ENCODE results near the gene GPR158.
"Not testable (repeated sequence)": the region's sequence is repeated elsewhere in the genome, so short reads cannot be mapped to it uniquely, and the experiment has no call there.

The GPR158 gene

DNA sequence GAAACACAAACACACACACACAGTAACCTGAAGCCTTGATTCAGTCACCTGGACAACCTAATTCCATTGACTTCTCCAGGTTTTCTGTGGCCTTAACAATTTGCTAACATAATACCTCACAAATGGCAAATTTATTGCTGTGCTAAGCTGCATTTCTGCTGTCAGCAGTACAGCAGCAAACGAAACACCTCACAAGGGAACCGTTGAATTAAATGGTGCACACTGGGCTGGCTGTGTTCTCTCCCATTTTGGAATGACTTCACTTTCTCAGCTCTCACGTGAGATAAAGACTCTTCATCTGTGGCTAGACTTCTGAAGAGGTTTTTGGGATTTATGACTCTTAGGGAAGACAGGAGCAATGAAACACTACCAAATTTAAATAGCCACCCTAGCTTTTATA, 152.5 kb downstream of the GPR158 start:
- H3K79me2 ChIP-seq (ENCODE audit: insufficient read depth, low read length): no peaks in the 10 kb centered on the region
- H3K9me2 ChIP-seq (replicated peaks; ENCODE audit: insufficient read depth, low read length): no peaks in the 10 kb centered on the region
- no peak overlapping the region for H2AFZ ChIP-seq (ENCODE audit: low read depth, low read length, severe bottlenecking)
- no peak for TF ChIP-seq EZH2phosphoT487 (conservative IDR thresholded peaks at IDR 0.05; ENCODE audit: low read length)
- TF ChIP-seq, protein P1, sequence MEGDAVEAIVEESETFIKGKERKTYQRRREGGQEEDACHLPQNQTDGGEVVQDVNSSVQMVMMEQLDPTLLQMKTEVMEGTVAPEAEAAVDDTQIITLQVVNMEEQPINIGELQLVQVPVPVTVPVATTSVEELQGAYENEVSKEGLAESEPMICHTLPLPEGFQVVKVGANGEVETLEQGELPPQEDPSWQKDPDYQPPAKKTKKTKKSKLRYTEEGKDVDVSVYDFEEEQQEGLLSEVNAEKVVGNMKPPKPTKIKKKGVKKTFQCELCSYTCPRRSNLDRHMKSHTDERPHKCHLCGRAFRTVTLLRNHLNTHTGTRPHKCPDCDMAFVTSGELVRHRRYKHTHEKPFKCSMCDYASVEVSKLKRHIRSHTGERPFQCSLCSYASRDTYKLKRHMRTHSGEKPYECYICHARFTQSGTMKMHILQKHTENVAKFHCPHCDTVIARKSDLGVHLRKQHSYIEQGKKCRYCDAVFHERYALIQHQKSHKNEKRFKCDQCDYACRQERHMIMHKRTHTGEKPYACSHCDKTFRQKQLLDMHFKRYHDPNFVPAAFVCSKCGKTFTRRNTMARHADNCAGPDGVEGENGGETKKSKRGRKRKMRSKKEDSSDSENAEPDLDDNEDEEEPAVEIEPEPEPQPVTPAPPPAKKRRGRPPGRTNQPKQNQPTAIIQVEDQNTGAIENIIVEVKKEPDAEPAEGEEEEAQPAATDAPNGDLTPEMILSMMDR (IDR thresholded peaks at IDR 0.05; ENCODE audit: insufficient read depth, low read length, poor library complexity, severe bottlenecking): no peak
- H3F3A ChIP-seq (ENCODE audit: insufficient read depth): no peaks in the 10 kb centered on the region
- no peak overlapping the region for H3K27ac ChIP-seq (ENCODE audit: low read depth, low read length)
- no peak overlapping the region for H3K4me2 ChIP-seq (ENCODE audit: low read depth, low read length, poor library complexity, severe bottlenecking)
- no peaks in the 10 kb centered on the region for H4K20me1 ChIP-seq (ENCODE audit: low read depth, low read length)
- no peak overlapping the region for H3K4me3 ChIP-seq (ENCODE audit: insufficient read depth, low read length, poor library complexity, severe bottlenecking)
- H3K36me3 ChIP-seq (ENCODE audit: low read length): no peaks in the 10 kb centered on the region
- no peaks in the 10 kb centered on the region for H3K27me3 ChIP-seq (ENCODE audit: low read length)
- no peaks in the 10 kb centered on the region for H3K9me3 ChIP-seq (ENCODE audit: insufficient read depth, low read length)
- H3K9ac ChIP-seq (ENCODE audit: low read length): no peak overlapping the region

DNA sequence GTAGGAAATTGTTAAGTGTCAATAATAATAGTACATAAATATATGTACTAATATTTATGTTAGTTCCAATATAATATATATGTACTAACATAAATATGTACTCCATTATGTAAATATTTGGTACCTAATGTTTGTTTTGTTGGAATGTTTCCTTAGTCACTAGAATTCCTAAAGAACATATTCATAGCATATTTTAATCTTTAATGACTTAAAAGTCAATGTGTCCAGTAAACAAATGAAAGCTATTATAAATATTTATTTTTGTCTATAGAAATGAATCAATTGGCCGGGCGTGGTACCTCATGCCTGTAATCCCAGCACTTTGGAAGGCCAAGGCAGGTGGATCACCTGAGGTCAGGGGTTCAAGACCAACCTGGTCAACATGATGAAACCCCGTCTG, 153.6 kb downstream of the GPR158 start:
- Histone ChIP-seq H3K79me2 (ENCODE audit: insufficient read depth, low read length) (no peaks in the 10 kb centered on the region), H3K9me3 (ENCODE audit: insufficient read depth, low read length) (no peaks in the 10 kb centered on the region)

DNA sequence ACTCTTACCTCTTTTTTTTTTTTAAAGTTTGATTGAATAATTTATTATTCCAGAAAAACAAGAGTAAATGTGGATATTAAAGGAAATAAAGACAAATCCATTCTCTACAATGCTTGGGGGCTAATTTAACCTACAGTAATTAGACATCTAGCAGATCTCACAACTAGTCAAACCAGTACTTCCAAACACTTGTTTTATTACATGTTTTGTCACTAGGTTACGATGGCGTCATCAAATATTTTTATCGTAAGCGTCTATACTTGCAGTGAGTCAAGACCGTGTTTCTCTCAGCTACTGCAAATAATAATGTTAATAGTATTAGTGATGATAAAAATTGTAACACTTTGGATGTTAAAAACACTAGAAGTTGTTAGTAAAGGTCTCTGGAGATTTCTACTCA, 154.8 kb downstream of the GPR158 start:
- not testable (repeated sequence) for H3K9me2 ChIP-seq (replicated peaks; ENCODE audit: insufficient read depth, low read length); H3K4me2 ChIP-seq (ENCODE audit: low read depth, low read length, poor library complexity, severe bottlenecking); H3K4me3 ChIP-seq (ENCODE audit: insufficient read depth, low read length, poor library complexity, severe bottlenecking); H3F3A ChIP-seq (ENCODE audit: insufficient read depth); H3K79me2 ChIP-seq (ENCODE audit: insufficient read depth, low read length); H3K27ac ChIP-seq (ENCODE audit: low read depth, low read length); H3K9ac ChIP-seq (ENCODE audit: low read length); H2AFZ ChIP-seq (ENCODE audit: low read depth, low read length, severe bottlenecking); H3K9me3 ChIP-seq (ENCODE audit: insufficient read depth, low read length); H3K27me3 ChIP-seq (ENCODE audit: low read length); H3K36me3 ChIP-seq (ENCODE audit: low read length); H4K20me1 ChIP-seq (ENCODE audit: low read depth, low read length)

More for the DNA sequence above, 153.6 kb downstream of the GPR158 start:
- Histone ChIP-seq H3K27me3 (ENCODE audit: low read length) (no peaks in the 10 kb centered on the region), H3K4me3 (ENCODE audit: insufficient read depth, low read length, poor library complexity, severe bottlenecking) (no peak overlapping the region), H3K9ac (ENCODE audit: low read length) (no peak overlapping the region), H3K27ac (ENCODE audit: low read depth, low read length) (no peak overlapping the region), H3K4me2 (ENCODE audit: low read depth, low read length, poor library complexity, severe bottlenecking) (no peak overlapping the region), H3K9me2 (replicated peaks; ENCODE audit: insufficient read depth, low read length) (no peaks in the 10 kb centered on the region), H2AFZ (ENCODE audit: low read depth, low read length, severe bottlenecking) (no peak overlapping the region), H3K36me3 (ENCODE audit: low read length) (no peaks in the 10 kb centered on the region), H3F3A (ENCODE audit: insufficient read depth) (no peaks in the 10 kb centered on the region), H4K20me1 (ENCODE audit: low read depth, low read length) (no peaks in the 10 kb centered on the region)
- TF ChIP-seq, protein P1 (IDR thresholded peaks at IDR 0.05; ENCODE audit: insufficient read depth, low read length, poor library complexity, severe bottlenecking): no peak
- TF ChIP-seq EZH2phosphoT487 (conservative IDR thresholded peaks at IDR 0.05; ENCODE audit: low read length): no peak

DNA sequence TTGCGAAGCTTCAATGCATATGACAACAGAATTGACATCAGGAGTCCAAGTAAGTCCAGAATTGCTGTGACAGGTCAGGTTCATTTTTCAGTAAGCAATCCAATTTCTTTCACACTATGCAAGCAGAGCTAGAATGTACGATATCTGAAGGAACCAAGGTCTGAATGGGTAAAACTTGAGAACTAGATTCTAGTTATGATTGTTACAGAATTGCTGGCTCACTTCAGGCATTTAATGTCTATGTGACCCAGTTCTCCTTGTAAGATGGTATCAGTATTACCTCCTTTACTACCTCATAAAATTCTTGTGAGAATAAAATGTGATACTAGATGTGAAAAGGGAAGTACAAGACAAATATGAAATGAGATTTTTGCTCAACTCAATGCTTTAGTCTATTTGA, 159.6 kb downstream of the GPR158 start:
- Histone ChIP-seq H4K20me1 (ENCODE audit: low read depth, low read length) (no peaks in the 10 kb centered on the region), H3K4me3 (ENCODE audit: insufficient read depth, low read length, poor library complexity, severe bottlenecking) (no peak overlapping the region), H3K9me2 (replicated peaks; ENCODE audit: insufficient read depth, low read length) (no peaks in the 10 kb centered on the region), H3K4me2 (ENCODE audit: low read depth, low read length, poor library complexity, severe bottlenecking) (no peak overlapping the region), H3K27me3 (ENCODE audit: low read length) (no peaks in the 10 kb centered on the region), H3K27ac (ENCODE audit: low read depth, low read length) (no peak overlapping the region), H3K9ac (ENCODE audit: low read length) (no peak overlapping the region), H3K36me3 (ENCODE audit: low read length) (no peaks in the 10 kb centered on the region), H3K79me2 (ENCODE audit: insufficient read depth, low read length) (no peaks in the 10 kb centered on the region), H2AFZ (ENCODE audit: low read depth, low read length, severe bottlenecking) (no peak overlapping the region), H3K9me3 (ENCODE audit: insufficient read depth, low read length) (no peaks in the 10 kb centered on the region), H3F3A (ENCODE audit: insufficient read depth) (no peaks in the 10 kb centered on the region)
- TF ChIP-seq EZH2phosphoT487 (conservative IDR thresholded peaks at IDR 0.05; ENCODE audit: low read length): no peak
- TF ChIP-seq, protein P1 (IDR thresholded peaks at IDR 0.05; ENCODE audit: insufficient read depth, low read length, poor library complexity, severe bottlenecking): no peak
